Lung (tissue), 12 donors: ENCODE measurements around the gene IRX4. TPM values are rescaled to one million over a fixed set of nuclear protein-coding genes. Genes with fewer than 3 reads are reported as not detected.

Experiments
- ATAC-seq: fragments of 200-7000 bp; cut with Tn5 transposase; one replicate; pipeline ENCODE4 v1.9.1; 2020; ENCODE audit warnings: moderate number of reproducible peaks; ENCODE audit not compliant: insufficient read depth, low FRiP score
- DNase-seq, 3 donors: peaks; one replicate each; pipeline ENCODE4 v3.0.0-alpha.2; 2013 to 2017
- H3K27ac ChIP-seq, 2 donors: one replicate each; pipeline ENCODE4 v1.5.1; 2013; ENCODE audit warnings: mild to moderate bottlenecking in 2 of 2, moderate library complexity in 2 of 2, control low read depth in 1 of 2, inconsistent platforms in 1 of 2, low read depth in 1 of 2, low read length in 1 of 2
- H3K27me3 ChIP-seq, 3 donors: one replicate each; pipeline ENCODE4 v1.5.1; 2013; ENCODE audit warnings: low read length in 2 of 3; ENCODE audit not compliant: control insufficient read depth in 3 of 3, insufficient read depth in 3 of 3
- H3K36me3 ChIP-seq, 4 donors: one replicate each; pipeline ENCODE4 v1.5.1; 2013; ENCODE audit warnings: low read length in 4 of 4, mild to moderate bottlenecking in 1 of 4, moderate library complexity in 1 of 4; ENCODE audit not compliant: control insufficient read depth in 4 of 4, insufficient read depth in 4 of 4
- H3K4me1 ChIP-seq, 5 donors: one replicate each; pipeline ENCODE4 v1.5.1; 2013; ENCODE audit warnings: low read length in 5 of 5, mild to moderate bottlenecking in 2 of 5, moderate library complexity in 1 of 5; ENCODE audit not compliant: control insufficient read depth in 5 of 5, insufficient read depth in 5 of 5
- H3K4me3 ChIP-seq: one replicate; pipeline ENCODE4 v1.5.1; 2013; ENCODE audit warnings: mild to moderate bottlenecking, control low read depth, moderate library complexity
- H3K9ac ChIP-seq, 2 donors: one replicate each; pipeline ENCODE4 v1.5.1; 2013; ENCODE audit warnings: low read length in 2 of 2, control low read depth in 1 of 2; ENCODE audit not compliant: insufficient read depth in 1 of 2
- H3K9me3 ChIP-seq, 4 donors: one replicate each; pipeline ENCODE4 v1.5.1; 2013; ENCODE audit warnings: low read length in 3 of 4, mild to moderate bottlenecking in 1 of 4, moderate library complexity in 1 of 4; ENCODE audit not compliant: control insufficient read depth in 4 of 4, insufficient read depth in 3 of 4
- CTCF ChIP-seq: IDR thresholded peaks from 2 replicates; pipeline ENCODE4 v1.5.1; 2012; ENCODE audit warnings: mild to moderate bottlenecking; ENCODE audit errors: control extremely low read depth, extremely low read depth
- WGBS, 2 donors: extraction: QIAGEN DNeasy Blood & Tissue Kit; methylation state at CpG; one replicate each; pipeline ENCODE4 v1.1.7; 2013; 5-methylcytosine and 5-hydroxymethylcytosine counted together
- polyA plus RNA-seq, 2 donors: library from polyadenylated mRNA; stranded (reverse); fragments of 200-250 nt; gene quantifications; one replicate each; pipeline ENCODE4 v1.2.1, GENCODE V29; 2013
- total RNA-seq, 2 donors: library from RNA; depleted of rRNA in 1 of 2; stranded (reverse); fragments of >200 nt in 1 of 2; gene quantifications; one replicate each; pipeline ENCODE4 v1.2.1, GENCODE V29; 2014 to 2021
- donor health status: control.
- donor health status: control.
- donor health status: Bipolar disorder and iron deficiency.
- donor health status: healthy.
- donor health status: DM: yes; HTN: yes; CAD: no.

IRX4 gene
- total and polyA plus RNA-seq, 4 donors, result 0.02 TPM; not detected in 3

GRCh38 chr5:1833264-1834021 lies 49.3 kb downstream of the IRX4 start:
- Histone ChIP-seq H3K4me3 (no peak overlapping the region), H3K9me3 (no peaks in the 10 kb centered on the region), H3K9ac (no peak overlapping the region), H3K36me3 (no peaks in the 10 kb centered on the region), H3K27me3 (peaks cover 0 to 24% (median 9%) of the 10 kb centered on the region in 3 donors), H3K4me1 (no peaks in the 10 kb centered on the region), H3K27ac (no peak overlapping the region)
- no peak for TF ChIP-seq CTCF
- WGBS, 2 donors, result 87 to 88% methylated on average over 11 to 16 of the region's 16 CpGs
- ATAC-seq (no peak), DNase-seq (no peak)

GRCh38 chr5:1832511-1833250 lies 50.0 kb downstream of the IRX4 start:
- Histone ChIP-seq H3K9me3 (no peaks in the 10 kb centered on the region), H3K4me1 (no peaks in the 10 kb centered on the region), H3K27me3 (peaks cover 0 to 22% (median 9%) of the 10 kb centered on the region in 3 donors), H3K9ac (no peak overlapping the region), H3K27ac (no peak overlapping the region), H3K4me3 (no peak overlapping the region), H3K36me3 (no peaks in the 10 kb centered on the region)
- ATAC-seq (no peak), DNase-seq (no peak)
- 74 to 78% methylated on average over 28 of the region's 28 CpGs for WGBS, 2 donors
- TF ChIP-seq CTCF, result no peak

DNA sequence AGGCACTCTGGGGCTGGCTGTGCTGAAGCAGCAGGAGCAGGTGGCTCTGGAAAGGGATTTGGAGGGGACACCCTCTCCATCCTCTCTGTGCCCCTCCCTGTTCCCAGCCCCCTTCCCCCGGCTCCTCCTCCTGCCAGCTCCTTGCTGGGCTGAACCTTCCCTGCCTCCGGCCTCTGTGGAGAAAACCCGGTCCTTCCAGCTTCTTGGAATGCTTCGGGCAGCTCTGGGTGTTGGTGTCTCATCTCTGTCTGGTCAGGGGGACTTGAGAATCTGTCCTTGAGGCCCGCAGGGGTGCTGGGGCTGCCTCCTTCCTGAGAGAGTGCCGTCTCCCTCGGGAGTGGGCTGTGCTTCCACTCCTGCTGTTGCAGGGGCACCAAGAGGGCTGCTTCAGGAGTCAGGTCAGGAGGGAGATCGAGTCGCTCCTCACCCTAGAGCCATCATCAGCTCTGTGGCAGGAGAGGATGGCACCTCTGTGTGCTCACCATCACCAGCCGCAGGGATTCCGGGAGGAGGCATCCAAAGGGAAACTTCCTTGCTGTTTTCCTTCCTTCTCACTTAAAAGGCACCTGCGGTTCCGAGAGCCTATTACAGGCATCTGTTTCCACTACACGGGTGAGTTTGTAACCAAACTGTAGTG lies 50.9 kb downstream of the IRX4 start:
- WGBS, 2 donors, result 34 to 36% methylated on average over 14 of the region's 14 CpGs
- Histone ChIP-seq H3K27ac (no peak overlapping the region), H3K27me3 (peaks cover 0 to 22% (median 6%) of the 10 kb centered on the region in 3 donors), H3K9ac (no peak overlapping the region), H3K4me1 (no peaks in the 10 kb centered on the region), H3K4me3 (no peak overlapping the region), H3K36me3 (no peaks in the 10 kb centered on the region), H3K9me3 (no peaks in the 10 kb centered on the region)
- DNase-seq (no peak), ATAC-seq (no peak)
- no peak for TF ChIP-seq CTCF
